Brain pericyte (primary cell): ENCODE results near the gene SCUBE2.
"Not testable (repeated sequence)": the region's sequence is repeated elsewhere in the genome, so short reads cannot be mapped to it uniquely, and the experiment has no call there.

Experiments used
- DNase-seq: peaks from one replicate; pipeline ENCODE4 v3.0.0-alpha.2; 2012; ENCODE audit warnings: low read depth, low spot score

SCUBE2 gene

GRCh38 chr11:9109858-9110731 is 18.7 kb upstream of the SCUBE2 start:
- no peak for DNase-seq

DNA sequence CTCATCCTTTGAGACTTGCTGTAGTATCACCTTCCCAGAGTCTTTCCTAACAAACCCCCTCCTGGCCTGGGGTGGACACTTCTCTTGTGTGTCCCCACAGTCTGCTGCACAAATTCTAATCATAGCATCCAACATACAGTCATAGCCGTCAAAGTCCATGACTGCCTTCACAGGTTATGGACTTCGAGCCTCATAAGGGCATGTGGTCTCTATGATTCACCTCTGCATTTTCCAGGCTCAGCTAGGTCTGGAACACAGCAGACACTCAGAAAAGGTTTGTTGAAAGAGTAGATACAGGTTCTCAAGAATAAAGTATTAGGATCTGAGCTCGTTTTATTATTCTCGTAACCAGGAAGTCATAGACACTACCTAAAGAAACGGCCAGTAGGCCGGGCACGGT is 13.2 kb upstream of the SCUBE2 start:
- no peak for DNase-seq

- no peak for DNase-seq
Observed at GRCh38 chr11:9103542-9104276, 12.3 kb upstream of the SCUBE2 start.

GRCh38 chr11:9099617-9100016 is 8.2 kb upstream of the SCUBE2 start:
- no peak for DNase-seq

- DNase-seq: not testable (repeated sequence)
Observed at GRCh38 chr11:9098455-9098854, 7.1 kb upstream of the SCUBE2 start.

- not testable (repeated sequence) for DNase-seq
Observed at GRCh38 chr11:9097186-9097943, 6.0 kb upstream of the SCUBE2 start.

DNA sequence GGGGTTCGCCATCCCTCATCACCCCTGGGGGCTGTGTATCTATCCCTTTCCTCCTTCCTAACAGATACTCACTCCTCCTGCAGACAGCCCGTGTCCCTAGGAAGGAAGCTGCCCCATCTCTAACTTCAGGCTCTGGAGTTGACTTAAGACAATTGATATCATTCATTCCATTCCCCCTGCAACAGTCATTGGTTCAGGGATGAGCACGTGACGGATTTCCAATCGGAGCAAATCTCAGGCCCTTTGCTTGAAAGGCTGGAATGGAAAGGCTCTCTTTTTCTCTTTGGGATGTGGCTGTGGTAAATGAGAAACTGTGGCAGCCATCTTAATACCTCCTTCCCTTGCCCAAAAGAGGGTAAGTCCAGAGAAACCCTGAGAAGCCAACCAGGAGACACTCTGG is 5.0 kb upstream of the SCUBE2 start:
- no peak for DNase-seq

GRCh38 chr11:9095421-9095820 is 4.0 kb upstream of the SCUBE2 start:
- no peak for DNase-seq

DNA sequence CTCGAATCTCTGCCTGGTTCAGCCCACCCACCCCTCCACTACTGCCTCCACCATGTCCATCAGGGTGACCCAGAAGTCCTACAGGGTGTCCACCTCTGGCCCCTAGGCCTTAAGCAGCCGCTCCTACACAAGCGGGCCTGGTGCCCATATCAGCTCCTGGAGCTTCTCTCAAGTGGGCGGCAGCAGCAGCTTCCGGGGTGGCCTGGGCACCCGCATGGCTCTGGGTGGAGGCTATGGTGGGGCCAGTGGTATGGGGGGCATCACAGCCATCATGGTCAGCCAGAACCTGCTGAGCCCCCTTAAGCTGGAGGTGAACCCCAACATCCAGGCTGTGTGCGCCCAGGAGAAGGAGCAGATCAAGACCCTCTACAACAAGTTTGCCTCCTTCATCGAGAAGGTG is 3.0 kb upstream of the SCUBE2 start:
- no peak for DNase-seq

- DNase-seq: no peak
Observed at GRCh38 chr11:9092853-9093778, 1.7 kb upstream of the SCUBE2 start.

- no peak for DNase-seq
Observed at GRCh38 chr11:9092072-9092471, 673 bp upstream of the SCUBE2 start.

- no peak for DNase-seq
Observed at GRCh38 chr11:9090488-9091043, 833 bp downstream of the SCUBE2 start.

GRCh38 chr11:9089636-9090035 is 1.8 kb downstream of the SCUBE2 start:
- DNase-seq: no peak

- no peak for DNase-seq
Observed at GRCh38 chr11:9089061-9089460, 2.3 kb downstream of the SCUBE2 start.

DNA sequence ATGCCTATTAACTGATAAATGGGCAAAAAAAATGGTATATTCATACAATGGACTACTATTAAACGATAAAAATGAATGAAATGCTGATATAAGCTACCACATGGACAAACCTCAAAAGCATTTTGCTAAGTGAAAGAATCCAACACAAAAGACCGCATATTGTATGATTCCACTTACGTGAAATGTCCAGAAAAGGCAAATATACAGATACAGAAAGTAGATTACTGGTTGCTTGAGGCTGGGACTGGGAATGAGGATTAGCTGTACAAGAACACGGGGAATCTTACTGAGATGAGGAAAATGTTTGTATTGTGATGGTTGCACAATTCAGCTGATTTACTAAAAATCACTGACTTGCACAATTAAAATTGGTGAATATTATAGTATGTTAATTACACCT is 8.8 kb downstream of the SCUBE2 start:
- DNase-seq: no peak

DNA sequence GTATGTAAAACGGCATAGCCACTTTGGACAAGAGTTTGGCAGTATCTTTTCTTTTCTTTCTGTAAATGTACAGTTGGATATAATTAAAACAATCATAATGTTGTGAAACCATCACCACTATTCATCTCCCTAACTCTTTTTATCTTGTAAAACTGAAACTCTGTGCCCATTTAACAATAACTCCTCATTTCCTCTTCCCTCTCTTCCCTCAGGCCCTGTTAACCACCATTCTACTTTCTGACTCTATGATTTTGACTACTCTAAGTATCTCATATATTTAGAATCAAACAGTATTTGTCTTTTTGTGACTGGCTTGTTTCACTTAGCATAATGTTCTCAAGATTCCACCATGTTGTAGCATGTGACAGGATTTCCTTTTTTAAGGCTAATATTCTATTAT is 10.2 kb downstream of the SCUBE2 start:
- no peak for DNase-seq

- no peak for DNase-seq
Observed at GRCh38 chr11:9078113-9079086, 13.0 kb downstream of the SCUBE2 start.

DNA sequence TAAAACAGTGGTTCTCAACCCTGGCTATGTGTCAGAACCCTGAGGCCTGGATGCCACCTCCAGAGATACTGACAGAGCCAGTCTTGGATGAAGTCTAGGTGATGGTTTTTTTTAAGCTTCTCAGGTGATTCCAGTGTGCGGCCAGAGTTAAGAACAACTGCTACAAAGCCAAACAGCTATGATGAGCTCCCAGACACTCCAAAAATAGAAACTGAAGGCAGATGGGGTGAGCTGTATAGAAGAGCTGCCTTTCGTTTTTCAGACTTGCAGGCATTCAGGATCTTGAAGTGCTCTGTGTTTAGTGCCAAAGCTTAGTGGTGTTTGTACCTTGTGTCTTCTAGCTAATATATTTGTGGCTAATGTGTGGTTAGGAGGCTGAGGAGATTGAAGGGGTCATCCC is 14.2 kb downstream of the SCUBE2 start:
- no peak for DNase-seq

DNA sequence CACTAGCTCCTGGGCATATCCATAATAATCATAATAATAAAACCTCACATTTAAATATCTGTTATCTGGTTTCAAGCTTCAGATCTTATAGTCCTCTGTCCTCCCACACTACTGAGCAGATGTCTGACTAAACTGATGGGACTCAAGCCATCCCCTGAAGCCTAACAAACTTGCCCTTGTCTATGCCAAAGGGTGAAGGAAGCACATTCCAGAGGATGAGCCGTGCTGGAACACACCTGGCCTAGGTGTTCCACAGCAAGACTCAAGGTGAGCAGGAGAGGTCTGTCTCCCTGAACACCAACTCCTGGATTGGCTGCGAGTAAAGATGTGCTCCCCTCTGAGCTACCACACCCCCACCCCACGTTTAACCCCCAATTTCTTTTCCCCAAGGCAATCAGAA is 14.7 kb downstream of the SCUBE2 start:
- no peak for DNase-seq

DNA sequence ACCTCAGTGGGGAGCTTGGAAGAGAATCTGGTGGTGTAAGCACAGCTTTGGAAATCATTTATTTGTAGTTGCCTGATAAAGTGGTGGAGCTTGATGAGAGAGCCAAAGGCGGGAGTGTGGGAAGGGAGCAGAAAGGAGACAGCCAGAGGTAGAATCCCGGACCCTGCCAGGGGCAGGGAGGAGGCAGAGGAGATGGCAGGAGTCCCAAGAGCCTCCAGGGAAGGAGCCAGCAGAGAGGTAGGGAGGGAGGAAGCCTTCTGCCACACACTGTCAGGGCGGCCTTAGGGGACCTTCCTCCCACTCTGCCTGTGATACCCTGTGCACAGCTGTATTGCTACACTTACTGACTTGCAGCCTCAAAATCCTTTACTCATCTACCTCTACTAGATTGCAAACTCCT is 15.4 kb downstream of the SCUBE2 start:
- no peak for DNase-seq
